BE2C (cell line): ENCODE data around the gene CNTNAP1. TPM values are rescaled to one million over a fixed set of nuclear protein-coding genes. Genes with fewer than 3 reads are reported as not detected.
A peak's percentile ranks its signal among the peaks of the same experiment; 100 is the strongest.

Source experiments
- DNase-seq: peaks from one replicate; pipeline ENCODE4 v3.0.0-alpha.2; 2020
- H3K27me3 ChIP-seq: fragments of 250-450 bp; sonication (Bioruptor Pico); 2 replicates; pipeline ENCODE4 v1.5.1; 2020; ENCODE audit warnings: mild to moderate bottlenecking
- H3K36me3 ChIP-seq: fragments of 250-450 bp; sonication (Bioruptor Pico); 2 replicates; pipeline ENCODE4 v1.5.1; 2020; ENCODE audit warnings: mild to moderate bottlenecking
- H3K4me1 ChIP-seq: fragments of 250-450 bp; sonication (Bioruptor Pico); 2 replicates; pipeline ENCODE4 v1.5.1; 2020
- H3K4me3 ChIP-seq: 2 replicates; pipeline ENCODE4 v1.5.1; 2011; ENCODE audit warnings: low read depth, low read length
- H3K9me3 ChIP-seq: fragments of 250-450 bp; sonication (Bioruptor Pico); 2 replicates; pipeline ENCODE4 v1.5.1; 2020
- CTCF ChIP-seq: IDR thresholded peaks from 2 replicates; pipeline ENCODE4 v1.5.1; 2012; ENCODE audit warnings: mild to moderate bottlenecking, low read depth, low read length
- polyA plus RNA-seq: library from polyadenylated mRNA; unstranded; fragments of >200 nt; gene quantifications from one replicate; pipeline ENCODE4 v1.2.1, GENCODE V29; 2012; ENCODE audit warnings: low read depth, missing spikeins; ENCODE audit not compliant: insufficient read length, insufficient read depth

The CNTNAP1 gene
- polyA plus RNA-seq: 73.9 TPM

GRCh38 chr17:42681976-42682721 lies at the start of gene CNTNAP1:
TSS of gene CNTNAP1 (plus strand) at chr17:42682531. CDS start at chr17:42682830, 299 bp downstream.
- H3K27me3 ChIP-seq: no peaks in the 10 kb centered on the region
- H3K36me3 ChIP-seq: peaks cover 15% of the 10 kb centered on the region
- no peak for TF ChIP-seq CTCF
- no peaks in the 10 kb centered on the region for H3K9me3 ChIP-seq
- peaks cover 6% of the 10 kb centered on the region for H3K4me1 ChIP-seq
- peak within 1 kb of the TSS; percentile 83 for H3K4me3 ChIP-seq
- DNase-seq: peak; percentile 79

GRCh38 chr17:42632949-42633444 lies 49.3 kb upstream of the CNTNAP1 start:
- H3K9me3 ChIP-seq: no peaks in the 10 kb centered on the region
- H3K27me3 ChIP-seq: no peaks in the 10 kb centered on the region
- no peak overlapping the region for H3K4me3 ChIP-seq
- TF ChIP-seq CTCF: no peak
- H3K4me1 ChIP-seq: peaks cover 6% of the 10 kb centered on the region
- DNase-seq: no peak
- H3K36me3 ChIP-seq: no peaks in the 10 kb centered on the region

GRCh38 chr17:42639525-42640113 lies 42.7 kb upstream of the CNTNAP1 start:
- no peaks in the 10 kb centered on the region for H3K9me3 ChIP-seq
- TF ChIP-seq CTCF: no peak
- H3K4me1 ChIP-seq: no peaks in the 10 kb centered on the region
- no peak for DNase-seq
- H3K36me3 ChIP-seq: no peaks in the 10 kb centered on the region
- H3K4me3 ChIP-seq: no peak overlapping the region
- no peaks in the 10 kb centered on the region for H3K27me3 ChIP-seq

GRCh38 chr17:42640121-42640520 lies 42.2 kb upstream of the CNTNAP1 start:
- no peak for DNase-seq
- no peak for TF ChIP-seq CTCF
- Histone ChIP-seq H3K4me1 (no peaks in the 10 kb centered on the region), H3K36me3 (no peaks in the 10 kb centered on the region), H3K9me3 (no peaks in the 10 kb centered on the region), H3K27me3 (no peaks in the 10 kb centered on the region), H3K4me3 (no peak overlapping the region)

GRCh38 chr17:42642336-42642735 lies 40.0 kb upstream of the CNTNAP1 start:
- Histone ChIP-seq H3K36me3 (no peaks in the 10 kb centered on the region), H3K4me3 (no peak overlapping the region), H3K4me1 (no peaks in the 10 kb centered on the region), H3K27me3 (no peaks in the 10 kb centered on the region), H3K9me3 (no peaks in the 10 kb centered on the region)
- DNase-seq: peak; percentile 44
- no peak for TF ChIP-seq CTCF

GRCh38 chr17:42647778-42648177 lies 34.6 kb upstream of the CNTNAP1 start:
- Histone ChIP-seq H3K4me1 (no peaks in the 10 kb centered on the region), H3K9me3 (no peaks in the 10 kb centered on the region), H3K4me3 (no peak overlapping the region), H3K36me3 (no peaks in the 10 kb centered on the region), H3K27me3 (no peaks in the 10 kb centered on the region)
- no peak for TF ChIP-seq CTCF
- no peak for DNase-seq
